MM.1S (cell line): ENCODE data around the gene MAML3.

ENCODE experiments used
- EZH2 ChIP-seq: fragments of 300-600 bp; sonication (generic); optimal IDR thresholded peaks from 2 replicates; pipeline ENCODE3; 2017; ENCODE audit warnings: low read depth, mild to moderate bottlenecking, antibody characterized with exemption, low read length, mixed read lengths
- EZH2phosphoT487 ChIP-seq: fragments of 300-600 bp; sonication (generic); IDR thresholded peaks from 2 replicates; pipeline ENCODE4 v1.6.1; 2018; ENCODE audit warnings: antibody characterized with exemption, low read length
- TF ChIP-seq, protein P1 (sequence below): fragments of 300-600 bp; sonication (generic); IDR thresholded peaks from 2 replicates; pipeline ENCODE4 v1.5.1; 2016; ENCODE audit warnings: antibody characterized with exemption, low read length, mixed read lengths

DNA sequence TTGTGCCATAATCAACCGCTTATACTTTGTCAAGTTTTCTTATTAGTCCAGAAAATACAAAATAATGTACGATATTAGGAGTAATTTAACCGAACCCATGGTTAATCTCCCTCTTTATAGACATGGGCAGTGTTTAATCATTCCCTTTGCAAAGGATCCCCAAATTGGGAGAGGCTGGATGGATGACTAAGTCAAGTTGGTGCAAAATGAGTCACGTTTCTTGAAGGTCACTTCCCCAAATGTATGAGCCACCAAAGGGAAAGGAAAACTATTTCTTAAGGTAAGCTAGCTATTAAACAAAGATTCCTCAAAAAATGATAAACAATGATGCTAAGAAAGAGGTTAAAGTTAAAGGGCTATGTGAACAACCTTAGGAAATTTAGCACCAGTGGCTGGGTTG lies 17.5 kb downstream of the MAML3 start:
- TF ChIP-seq, protein P1, sequence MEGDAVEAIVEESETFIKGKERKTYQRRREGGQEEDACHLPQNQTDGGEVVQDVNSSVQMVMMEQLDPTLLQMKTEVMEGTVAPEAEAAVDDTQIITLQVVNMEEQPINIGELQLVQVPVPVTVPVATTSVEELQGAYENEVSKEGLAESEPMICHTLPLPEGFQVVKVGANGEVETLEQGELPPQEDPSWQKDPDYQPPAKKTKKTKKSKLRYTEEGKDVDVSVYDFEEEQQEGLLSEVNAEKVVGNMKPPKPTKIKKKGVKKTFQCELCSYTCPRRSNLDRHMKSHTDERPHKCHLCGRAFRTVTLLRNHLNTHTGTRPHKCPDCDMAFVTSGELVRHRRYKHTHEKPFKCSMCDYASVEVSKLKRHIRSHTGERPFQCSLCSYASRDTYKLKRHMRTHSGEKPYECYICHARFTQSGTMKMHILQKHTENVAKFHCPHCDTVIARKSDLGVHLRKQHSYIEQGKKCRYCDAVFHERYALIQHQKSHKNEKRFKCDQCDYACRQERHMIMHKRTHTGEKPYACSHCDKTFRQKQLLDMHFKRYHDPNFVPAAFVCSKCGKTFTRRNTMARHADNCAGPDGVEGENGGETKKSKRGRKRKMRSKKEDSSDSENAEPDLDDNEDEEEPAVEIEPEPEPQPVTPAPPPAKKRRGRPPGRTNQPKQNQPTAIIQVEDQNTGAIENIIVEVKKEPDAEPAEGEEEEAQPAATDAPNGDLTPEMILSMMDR: no peak
- no peak for TF ChIP-seq EZH2phosphoT487
- no peak for TF ChIP-seq EZH2
